GM19238 (cell line): ENCODE measurements around the gene CCDC9B.
A peak's percentile ranks its signal among the peaks of the same experiment; 100 is the strongest.

Experiments
- DNase-seq: peaks from one replicate; pipeline ENCODE4 v3.0.0; 2011; ENCODE audit warnings: low spot score; ENCODE audit not compliant: insufficient read length

Gene CCDC9B

DNA sequence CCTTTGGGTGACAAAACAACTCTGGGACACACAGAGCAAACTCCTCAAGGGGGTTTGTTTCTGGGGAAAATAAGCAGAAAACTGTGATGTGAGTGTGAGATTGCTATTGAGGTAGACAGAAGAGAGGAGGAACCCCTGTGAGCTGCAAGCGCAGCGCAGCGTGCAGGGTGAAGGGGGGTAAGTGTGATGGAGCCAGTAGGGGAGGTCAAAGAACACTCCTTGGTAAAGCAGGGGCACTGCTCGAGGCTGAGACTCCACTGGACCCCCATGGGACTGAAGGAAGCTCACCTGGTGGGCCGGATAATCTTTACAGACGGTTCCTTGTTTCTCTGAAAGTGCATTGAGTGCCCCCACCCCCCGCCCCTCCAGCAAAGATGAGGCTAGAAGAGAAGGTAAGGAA is 9.7 kb downstream of the CCDC9B start:
- DNase-seq, result no peak

DNA sequence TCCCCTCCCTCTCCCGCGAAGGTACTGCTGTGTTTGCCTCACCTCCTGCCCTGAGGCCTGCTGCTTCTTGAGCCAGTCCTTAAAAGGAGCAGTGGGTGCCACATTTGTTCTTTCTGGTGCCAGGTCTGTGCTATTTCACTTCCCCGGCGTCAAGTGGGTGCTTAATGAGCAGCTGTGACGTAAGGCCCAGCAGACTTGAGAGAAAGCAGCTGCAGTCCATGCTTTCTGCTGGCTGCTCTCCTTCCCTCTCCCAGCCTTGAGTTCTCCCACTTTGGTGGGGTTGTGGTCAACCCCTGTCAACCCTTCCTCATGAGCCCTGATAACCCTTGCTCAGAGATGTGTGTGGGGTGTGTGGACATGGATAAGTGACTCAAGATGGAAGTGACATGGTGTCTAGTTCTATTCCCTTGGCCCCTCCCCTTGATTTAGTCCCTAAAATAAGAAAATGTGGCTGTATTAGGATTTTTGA is 10.3 kb downstream of the CCDC9B start:
- no peak for DNase-seq

DNA sequence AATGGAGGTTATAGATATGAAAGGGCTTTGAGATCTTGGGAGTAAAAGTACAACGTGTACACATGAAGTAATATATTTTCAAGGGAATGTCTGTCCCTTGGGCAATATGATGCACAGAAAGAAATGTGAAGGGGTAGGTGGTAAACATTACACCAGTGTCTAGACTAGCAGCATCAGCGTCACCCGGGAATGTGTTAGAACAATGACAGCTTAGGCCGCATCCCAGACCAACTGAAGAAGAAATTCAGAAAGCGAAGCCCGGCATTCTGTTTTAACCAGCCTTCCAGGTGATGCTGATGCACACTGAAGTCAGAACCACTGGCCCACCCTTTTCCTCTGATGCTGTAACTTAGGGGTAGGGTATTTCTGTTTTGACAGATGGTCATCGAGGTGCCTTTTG is 10.9 kb downstream of the CCDC9B start:
- DNase-seq, result no peak

DNA sequence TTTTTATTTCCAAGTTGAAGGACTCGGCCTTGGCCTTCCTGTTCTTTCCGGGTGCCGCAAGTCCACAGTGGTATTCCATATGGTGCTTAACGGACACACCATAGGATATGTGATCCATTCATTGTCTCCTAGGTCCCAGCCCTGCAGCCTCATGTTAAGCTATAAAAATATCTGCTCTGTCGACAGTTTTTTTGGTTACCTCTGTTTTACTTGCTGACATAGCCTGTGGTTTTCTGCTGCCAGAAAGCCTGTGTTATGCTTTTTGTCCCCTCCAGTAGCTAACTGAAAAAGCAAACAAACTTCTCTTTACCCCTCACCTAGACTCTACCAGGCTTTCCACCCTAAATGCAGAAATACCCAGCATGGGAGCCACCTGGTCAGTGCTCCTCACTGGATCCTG is 12.0 kb downstream of the CCDC9B start:
- DNase-seq, result no peak

DNA sequence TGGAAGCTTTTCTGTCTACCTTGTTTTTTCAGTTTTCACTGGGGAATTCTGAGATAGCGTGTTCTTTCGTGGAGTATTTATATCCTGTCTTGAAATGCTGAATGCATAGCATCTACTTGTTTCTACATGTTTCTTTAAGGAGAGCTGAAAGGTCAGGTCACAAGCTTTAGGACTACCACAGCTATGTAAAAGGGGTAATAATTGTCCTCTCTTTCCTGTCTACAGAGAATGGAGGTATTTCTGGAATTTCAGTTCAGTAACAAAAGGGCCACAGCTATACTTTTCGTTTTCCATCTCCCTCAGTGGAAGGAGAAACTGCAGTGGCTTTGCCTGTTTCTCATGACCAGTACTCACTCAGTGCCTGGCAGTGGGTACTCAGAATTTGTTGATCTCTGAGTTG is 12.6 kb downstream of the CCDC9B start:
- no peak for DNase-seq

DNA sequence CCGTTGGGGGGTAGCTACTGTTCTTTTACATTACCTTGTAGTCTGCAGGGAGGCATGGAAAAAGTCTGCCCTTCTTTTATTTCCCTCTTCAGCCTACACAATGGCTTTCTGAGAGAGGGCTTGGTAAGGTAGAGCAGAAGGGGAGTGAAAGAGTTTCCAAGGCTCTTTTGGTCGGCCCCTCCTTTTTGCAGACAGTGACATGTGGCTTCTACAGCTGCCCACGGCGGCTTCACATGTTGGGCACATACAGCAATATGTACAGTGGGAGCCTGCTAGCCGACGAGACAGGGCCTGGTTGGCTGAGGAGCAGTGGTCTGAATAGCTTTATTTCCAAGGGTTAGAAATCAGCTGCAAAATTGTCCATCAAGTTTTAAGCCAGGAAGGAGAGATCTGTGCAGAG is 13.3 kb downstream of the CCDC9B start:
- no peak for DNase-seq

DNA sequence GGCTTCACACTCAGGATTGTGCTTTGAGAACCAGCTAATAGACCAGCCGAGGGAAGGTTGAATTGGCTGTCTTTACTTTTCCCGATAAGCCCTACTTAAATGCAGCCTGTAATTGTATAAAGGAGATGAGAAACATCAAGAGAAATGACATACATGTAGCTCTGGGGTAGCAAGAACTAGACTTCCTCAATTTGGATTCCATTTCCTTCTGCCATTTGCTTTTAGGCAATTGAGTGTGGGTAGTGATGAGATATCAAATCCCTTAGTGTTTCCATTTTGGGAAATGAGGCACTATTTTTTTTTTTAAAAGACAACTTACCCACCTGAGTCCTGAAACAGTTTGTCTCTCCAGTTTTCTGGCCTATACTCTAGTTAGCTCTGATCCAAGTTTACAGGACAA is 15.0 kb downstream of the CCDC9B start:
- DNase-seq, result no peak

DNA sequence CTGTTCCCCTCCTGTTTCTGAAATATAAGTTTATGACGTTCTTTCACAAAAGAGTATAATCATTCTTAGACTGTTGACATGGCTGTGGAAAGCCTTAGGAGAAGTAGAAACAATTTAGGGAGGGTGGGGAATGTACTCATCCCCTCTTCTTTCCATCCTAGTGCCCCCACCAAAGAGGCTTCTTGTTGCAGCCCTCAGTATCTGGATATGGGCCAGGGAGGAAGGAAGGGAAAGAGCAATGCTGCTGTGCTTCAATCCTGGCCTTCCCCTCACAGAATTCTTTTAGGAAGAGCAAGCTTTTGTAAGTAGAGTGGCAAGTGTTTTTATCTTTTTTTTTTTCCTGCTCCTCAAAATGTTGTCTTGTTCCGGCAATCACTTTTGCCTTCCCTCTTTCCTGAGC is 15.6 kb downstream of the CCDC9B start:
- no peak for DNase-seq

DNA sequence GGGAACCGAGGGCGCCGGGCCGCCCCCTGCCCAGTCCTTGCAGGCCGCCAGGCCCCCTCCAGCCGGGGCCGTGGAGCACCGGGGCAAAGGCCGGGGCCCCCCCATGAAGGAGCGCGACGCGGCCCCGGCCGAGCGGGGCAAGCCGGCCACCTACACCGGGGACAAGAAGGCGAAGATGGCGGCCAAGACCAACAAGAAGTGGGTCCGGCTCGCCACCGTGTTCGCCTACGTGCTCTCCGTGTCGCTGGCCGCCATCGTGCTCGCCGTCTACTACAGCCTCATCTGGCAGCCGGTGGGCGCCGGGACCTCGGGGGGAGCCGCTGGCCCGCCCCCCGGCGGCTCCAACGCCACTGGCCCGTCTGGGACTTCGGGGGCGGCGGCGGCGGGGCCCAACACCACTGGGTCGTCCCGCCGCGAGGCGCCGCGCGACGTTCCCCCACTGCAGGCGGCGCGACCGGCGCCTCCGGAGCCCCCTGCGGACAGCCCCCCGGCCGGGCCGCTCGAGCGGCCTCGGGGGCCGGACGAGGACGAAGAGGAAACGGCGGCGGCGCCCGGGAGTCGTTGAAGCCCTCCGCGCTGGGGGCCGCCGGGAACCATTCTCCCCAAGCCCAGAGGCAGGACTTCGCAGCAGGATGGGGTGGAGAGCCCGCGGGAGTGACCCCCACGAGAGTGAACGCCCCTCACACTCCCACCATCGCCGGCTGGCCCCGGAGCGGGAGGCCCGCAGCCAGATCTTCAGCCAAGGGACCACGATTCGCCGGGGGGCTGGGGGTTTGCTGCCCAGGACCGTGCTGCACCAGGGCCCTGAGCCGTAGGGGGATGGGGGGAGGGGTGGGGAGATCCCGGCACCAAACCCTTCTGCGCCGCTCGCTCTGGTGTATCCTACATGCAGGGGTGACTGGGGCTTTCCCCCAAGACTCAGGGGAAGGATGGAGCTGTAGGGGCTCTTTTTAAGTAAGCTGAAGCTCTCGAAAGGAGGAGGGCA is 16.5 kb downstream of the CCDC9B start:
- no peak for DNase-seq

DNA sequence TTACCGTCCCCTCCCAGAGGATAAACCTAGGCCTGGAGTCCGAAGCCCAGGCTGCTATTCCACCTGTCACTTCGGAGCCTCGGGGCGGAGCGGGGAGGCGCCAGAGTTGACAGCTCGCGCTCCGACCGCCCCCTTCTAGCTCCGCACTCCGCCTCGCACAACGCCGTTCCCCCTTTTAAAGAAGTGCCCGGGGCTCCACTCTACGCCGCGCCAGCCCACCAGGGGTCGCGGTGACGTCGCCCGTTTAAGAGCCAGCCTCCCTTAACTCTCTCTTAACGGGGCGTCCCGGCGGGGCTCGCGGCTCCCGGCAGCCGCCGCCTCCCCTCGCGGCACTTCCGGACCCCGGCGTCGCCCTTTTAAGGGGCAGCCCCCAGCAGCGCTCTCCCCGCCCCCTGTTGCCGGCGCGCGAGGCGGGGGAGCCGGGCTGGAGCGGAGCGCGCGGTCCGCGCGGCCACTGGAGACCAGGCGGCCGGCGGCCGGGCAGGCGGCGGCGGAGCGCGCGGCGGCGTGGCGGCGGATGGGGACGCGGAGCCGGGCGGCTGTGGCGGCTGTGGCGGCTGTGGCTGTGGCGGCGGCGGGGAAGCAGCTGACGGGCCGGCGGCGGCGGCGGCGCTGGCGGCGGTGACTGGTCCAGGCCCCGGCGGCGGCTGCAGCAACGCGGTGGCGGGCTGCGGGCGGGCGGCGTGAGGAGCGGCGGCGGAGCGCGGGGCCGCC is 17.3 kb downstream of the CCDC9B start, which contains the start of gene INAFM2:
Gene INAFM2 (plus strand): TSS at position 454 of the 714 bp plus-strand sequence. CDS start 364 bp downstream, outside the sequence.
- peak; percentile 98 for DNase-seq

DNA sequence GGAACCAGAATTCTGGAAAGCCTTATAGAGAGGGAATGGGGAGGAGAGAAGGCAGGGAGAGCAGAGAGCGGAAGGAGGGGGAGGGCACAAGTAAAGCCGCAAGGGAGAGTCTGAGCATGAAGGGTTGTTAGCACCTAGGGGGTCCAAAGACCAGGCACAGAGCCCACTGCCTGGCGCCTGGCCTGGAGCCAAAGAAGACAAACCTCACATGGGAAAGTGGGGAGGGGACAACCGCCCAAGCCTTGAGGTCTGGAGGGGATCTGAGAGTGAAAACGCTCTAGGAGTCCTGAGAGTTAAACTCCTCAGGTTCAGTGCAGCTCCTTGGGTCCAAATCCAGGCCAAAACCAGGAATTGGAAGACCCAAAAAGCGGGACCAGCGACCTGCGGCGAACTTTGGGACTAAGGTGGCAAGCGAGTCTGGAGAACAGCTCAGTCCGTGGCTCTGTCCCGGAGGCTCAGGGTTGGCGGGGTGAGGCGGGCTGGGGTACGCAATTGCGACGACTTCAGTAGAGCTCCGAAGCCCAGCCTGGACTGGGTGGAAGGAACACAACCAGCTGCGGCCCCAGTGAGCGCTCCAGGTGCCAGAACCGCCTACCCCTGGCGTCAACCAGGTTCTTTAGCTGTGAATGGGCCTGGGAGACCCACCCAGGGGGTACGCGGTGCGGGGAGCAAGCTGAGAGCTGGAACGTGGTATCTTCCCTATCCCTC is 18.1 kb downstream of the CCDC9B start:
- DNase-seq, result no peak

DNA sequence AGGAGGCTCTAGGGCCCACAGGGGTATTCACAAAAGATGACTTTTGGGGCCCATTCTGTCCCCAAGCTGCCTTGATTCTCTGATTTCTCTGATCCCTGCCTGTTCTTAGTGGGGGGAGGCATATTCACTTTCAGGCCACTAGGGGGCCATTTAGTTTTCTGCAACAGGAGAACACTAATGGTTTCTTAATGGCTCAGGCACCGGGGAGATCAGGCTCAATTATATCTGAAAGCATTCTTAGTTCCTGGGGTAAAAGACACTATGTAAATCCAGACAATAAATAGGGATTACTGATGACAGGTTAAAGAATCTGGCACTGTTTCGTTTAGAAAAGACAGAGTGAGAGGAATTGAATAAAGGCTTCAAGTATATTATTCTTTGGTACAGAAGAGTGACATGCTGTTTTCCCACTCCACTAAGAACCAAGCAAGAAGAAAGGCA is 19.8 kb downstream of the CCDC9B start:
- no peak for DNase-seq

DNA sequence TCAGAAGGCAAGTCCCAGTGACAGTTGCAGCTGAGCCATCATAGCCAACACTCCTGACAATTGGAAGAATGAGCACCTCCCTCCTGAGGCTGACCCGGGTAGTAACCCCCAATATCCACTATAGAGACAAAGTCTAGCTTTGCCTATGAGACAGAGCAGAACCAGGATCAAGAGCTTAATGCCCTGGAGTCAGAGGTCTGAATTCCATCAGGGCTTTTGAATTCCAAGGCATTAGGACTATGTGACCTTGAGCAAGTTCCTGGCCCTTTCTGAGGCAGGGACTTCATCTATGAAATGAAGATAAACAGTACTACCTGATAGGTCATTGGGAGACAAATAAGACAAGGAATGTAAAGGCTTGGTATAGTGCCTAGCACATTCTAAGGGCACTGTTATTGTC is 20.3 kb downstream of the CCDC9B start:
- no peak for DNase-seq

DNA sequence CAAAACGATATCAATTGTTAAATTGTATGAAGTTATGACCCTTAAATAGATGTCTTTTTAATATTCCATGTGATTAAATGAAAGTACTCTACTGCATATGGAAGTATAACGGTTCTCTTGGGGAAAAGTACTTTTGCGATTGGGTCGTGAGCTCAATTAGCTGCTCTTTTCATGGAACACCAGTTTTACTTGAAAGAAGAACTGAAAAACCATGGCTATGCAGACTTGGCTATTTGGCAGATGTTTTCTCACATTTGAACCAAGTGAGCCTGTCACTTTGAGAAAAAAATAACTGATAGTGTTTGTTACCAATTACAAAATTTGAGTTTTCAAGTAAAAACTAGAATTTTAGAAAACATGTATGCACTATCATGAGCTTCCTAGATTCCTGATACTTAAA is 23.2 kb downstream of the CCDC9B start:
- no peak for DNase-seq

DNA sequence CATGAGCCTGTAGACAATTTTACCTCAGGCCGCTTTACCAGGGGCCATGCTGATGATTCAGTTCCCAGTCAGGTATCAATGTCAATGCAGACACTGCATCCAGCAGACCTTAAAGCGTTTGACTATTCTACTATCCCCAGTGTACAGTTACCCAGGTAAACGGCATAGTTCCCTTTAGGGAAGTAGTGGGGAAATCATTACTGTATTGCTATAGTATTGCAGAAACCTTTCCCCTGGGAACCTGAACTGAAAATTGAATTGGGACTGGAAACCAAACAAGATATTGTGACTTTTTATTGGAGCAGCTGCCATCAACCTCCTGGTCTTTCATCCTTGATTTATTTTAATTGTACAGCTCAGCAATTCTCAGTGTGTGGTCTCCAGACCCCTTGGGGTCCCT is 23.8 kb downstream of the CCDC9B start:
- DNase-seq, result no peak

DNA sequence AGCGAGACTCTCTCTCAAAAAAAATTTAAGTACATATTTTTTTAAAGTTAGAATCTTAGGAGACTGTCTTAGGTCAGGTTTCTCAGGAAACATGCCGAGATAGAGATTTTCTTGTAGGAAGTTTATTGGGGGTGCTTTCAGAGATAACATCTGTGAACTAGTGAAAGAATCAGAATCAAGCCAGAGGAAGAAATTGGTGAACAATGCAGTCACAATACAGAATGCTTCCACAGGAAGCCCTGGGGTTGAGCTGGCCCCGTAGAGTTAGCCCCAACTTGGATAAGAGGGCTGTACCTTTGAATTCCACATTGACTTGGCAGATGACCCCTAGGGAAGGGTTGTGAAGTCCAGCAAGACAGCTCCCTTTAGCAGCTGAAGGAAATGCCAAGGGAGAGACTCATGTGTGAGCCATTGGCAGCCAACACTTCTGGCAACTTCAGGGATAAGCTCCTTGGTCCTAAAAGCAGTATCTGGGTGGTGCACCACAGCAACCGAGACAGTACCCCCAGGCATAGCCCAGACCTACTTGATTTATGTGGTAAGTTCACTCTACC is 25.9 kb downstream of the CCDC9B start:
- no peak for DNase-seq

DNA sequence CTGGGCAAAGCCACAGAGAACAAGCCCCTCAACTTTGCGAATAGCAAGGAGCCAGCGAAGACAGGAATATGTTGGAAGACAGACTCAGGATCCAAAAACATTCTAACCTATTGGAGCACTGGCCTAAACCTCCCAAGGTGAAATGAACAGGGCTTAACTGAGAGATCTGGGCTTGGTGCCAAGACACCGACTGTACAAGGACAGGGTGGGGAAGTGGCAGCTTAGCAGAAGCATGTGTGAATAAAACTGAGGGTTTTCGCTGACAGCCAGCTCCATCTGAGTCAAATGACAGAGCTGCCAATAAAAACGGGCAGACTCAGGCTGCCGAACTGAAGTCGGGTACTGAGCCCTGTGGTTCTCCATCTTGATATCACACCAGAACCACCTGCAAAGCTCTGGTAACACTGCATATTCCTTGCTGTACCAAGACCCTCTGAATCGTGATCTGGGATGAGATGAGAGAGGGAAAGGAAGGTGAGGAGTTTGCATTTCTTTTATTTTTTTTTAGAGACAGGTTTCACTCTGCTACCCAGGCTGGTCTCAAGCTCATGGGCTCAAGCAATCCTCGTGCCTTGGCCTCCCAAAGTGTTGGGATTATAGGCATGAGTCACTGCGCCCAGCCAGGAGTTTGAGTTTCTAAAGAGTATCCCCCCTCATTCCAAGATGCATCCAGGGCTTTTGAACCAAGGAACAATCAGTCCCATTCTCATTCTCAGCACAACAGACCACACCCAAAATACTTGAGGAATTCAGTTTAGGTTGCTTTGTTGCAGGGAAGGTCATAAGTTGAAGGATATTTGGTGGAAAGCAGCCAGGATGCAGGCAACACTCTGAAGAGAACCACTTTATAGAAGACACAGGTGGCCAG is 27.0 kb downstream of the CCDC9B start:
- DNase-seq, result no peak

DNA sequence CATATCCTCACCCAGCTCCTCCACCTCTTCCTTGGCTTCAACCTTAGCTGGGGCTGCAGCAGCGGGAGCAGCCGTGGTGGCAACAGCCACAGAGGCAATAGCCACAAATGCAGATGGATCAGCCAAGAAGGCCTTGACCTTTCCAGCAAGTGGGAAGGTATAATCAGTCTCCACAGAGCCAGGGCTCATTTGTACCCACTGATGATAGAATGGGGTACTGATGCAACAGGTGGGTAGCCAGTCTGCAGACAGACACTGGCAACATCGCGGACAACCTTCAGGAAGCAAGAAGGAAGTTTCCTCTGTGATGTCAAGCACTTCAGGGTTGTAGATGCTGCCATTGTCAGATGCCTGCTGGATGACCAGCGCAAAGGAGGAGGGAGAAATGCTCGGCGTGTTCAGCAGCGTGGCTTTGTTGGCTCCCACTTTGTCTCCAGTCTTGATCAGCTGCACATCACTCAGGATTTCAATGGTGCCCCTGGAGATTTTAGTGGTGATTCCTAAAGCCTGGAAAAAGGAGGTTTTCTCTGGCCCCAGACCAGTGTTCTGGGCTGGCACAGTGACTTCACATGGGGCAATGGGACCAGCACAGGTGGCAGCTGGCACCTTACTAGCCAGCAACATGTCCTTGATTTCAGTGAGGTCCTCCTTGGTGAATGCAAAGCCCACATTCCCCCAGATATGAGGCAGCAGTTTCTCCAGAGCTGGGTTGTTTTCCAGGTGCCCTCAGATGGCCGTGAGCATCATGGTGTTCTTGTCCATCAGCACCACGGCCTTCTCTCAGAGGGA is 28.2 kb downstream of the CCDC9B start:
- DNase-seq, result no peak

DNA sequence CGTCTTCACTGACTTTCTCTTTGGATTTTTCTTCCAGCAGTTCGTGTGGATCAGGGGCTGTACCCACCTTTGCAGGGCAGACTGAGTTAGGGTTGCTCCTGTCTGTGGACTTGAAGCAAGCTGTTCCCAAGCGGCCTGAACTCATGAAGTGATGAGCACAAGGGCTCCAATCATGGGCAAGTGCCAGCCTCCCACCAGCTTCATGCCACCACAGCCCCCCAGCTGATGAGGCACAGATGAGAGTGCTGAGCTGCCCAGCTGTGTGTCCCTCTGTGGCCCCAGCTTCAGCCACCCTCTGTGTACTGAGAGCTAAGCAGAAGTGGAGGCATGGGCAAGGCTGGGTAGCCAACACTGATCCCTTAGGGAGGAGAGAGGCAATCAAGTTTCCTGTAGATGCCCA is 29.7 kb downstream of the CCDC9B start:
- no peak for DNase-seq
